ENCODE data around the gene SKI.

SKI gene

DNA sequence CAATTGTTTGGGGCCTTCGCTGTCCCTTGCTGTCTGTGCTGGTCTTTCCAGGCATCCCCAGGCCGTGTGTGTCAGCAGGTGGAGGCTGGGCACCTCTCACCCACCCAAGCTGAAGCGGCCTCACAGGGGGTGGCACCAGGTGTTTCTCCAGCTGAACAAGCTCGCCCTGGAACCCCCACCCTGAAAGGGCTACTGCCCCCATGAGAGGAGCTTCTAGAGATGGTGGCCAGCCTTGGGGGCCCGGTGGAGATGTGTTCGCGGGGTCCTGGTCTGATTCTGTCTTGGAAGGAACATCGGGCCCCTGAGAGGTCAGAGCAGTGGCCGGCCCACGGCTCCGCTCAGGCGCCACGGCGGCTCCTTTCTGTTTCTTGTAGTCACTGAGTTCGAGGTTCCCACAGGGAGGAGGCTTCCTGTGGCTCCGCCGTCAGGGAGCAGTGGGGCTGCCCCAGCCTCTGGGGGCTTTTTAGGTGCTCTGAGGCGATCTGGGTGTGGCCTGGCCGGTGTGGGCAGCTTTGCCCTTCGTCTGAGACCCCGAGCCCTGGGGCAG is 46.9 kb downstream of the SKI start:
- DNase-seq, result no peak

DNA sequence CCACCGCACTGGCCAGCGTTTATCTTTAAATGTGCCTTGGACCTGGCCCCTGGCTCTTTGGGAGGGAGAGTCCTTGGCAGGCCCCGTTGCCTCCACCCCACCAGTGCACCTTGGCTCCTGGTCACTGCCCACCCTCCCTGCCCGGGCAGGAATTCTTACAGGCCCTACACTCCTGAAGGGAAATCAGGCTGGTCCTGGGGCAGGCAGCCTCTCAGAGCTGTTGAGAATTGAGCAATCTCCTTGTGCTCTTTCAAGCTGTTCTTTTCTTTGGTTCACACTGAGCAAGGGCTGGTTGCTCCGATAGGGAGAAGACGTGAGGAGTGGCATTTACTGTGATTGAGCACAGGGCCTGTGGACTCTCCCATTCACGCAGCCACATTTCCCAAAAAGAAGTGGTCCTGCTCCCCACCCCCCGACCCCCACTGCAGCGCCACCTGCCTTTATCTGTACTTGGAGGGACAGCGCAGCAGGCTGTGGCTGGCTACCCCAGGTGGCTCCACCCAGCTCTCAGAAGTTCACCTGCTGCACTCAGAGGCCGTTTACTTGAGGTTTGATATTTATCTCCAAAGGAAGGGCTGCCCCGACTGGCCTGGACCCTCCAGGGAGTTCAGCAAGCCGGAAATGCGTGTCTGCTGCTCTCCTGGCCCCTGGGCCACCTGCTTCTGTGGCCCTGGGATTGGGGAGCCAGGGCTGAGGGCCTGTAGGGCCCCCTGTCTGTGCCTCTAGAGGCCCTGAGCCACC is 47.8 kb downstream of the SKI start:
- DNase-seq, result peak in 1 of 14 donors; percentile 66

GRCh38 chr1:2276803-2277580 is 48.9 kb downstream of the SKI start:
- no peak for DNase-seq

DNA sequence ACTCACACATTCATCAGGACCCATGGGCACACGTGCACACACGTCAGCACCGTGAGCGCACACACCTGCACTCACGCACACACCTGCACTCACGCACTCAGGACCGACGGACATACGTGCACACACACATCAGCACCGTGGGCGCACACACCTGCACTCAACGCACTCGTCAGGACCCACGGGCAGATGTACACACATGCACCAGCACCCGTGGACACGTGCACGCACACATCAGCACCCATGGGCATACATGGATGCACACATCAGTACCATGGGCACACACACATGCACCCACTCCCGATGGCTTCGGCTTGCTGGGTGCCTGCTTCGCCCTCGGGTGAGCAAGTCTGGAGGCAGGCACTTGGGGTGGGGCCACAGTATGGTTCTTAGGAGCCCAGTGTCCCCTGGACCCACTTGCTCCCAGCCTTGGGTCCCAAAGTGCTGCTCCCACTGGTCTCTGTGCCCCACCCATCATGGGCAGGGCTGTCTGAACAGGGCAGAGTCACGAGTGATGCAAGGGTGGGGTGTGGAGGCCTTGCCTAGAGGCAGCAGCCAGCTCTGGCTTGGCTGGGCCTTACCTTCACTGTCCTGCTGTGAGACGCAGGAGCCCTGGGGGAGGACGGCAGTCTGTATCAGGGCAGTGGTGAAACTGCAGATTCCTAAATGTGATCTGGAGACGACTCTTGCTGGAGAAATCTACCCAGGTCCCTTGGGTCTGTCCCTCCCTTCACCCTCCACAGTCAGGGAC is 49.8 kb downstream of the SKI start:
- DNase-seq, result no peak

DNA sequence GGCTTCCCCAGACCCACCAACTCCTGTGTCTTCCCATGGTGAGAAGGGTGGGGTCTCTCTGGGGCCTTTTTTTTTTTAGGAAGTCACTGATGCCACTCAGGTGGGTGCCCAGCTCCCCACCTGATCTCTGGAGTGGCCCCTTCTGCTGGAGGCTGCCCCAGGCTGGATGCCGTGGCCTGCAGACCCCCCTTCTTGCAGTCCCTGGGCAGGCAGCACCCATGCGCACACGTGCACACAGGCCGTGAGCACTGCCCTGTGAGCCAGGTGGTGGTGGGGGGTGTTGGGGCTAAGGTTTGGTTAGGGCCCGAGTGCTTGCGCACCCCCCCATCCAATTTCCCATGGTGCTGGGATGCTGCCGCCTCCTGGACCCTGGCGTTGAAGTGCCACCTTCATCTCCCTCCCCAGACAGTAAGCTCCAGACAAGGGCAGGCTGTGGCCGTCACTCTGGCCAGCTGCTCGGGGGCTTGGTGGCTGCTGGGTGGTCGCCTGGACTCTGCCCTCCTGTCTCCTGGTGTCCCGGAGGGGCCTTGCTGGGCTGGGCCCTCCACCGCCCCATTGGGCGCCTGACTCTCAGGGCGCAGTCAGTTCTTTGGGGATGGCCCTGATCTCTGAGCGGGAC is 50.6 kb downstream of the SKI start:
- no peak for DNase-seq

DNA sequence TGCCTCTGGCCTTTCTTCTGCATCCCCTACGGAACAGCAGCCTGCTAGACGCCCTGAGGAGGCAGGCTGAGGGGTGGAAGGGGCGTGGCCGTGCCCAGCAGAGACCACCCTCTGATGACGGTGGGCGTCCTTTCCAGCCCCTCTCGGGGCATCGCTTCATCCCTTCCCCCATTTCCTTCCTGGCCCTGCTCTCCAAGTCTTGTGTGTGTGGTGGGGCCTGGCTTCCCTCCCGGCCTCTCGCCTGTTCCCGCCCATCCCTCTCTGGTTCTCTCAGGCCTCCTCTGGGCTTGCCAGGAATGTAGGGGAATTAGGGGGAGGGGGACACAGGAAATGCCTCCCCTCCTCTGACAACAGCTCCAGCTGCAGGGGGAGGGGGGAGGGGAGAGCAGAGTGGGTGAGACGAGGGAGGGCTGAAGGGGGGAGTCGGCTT is 51.1 kb downstream of the SKI start:
- DNase-seq, result peak in 3 of 14 donors; percentile 26 to 44 (median 26)

DNA sequence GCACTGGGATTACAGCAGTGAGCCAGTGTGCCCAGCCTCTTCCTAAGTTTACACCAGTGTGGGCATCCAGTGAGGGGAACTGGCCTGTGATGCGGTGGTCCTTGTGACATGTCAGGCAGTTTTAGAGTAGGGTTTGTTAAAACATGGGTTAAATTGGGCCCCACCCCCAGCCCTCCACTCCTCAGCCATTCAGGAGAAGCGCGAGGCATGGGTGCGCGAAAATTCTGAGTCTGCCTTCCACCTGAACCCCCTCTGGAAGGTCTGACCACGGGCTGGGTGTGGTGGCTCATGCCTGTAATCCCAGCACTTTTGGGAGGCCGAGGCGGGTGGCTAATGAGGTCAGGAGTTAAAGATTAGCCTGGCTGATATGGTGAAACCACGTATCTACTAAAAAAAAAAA is 51.7 kb downstream of the SKI start:
- no peak for DNase-seq

GRCh38 chr1:2282556-2283270 is 54.6 kb downstream of the SKI start:
- no peak for DNase-seq

GRCh38 chr1:2283371-2283990 is 55.4 kb downstream of the SKI start:
- DNase-seq, result no peak

DNA sequence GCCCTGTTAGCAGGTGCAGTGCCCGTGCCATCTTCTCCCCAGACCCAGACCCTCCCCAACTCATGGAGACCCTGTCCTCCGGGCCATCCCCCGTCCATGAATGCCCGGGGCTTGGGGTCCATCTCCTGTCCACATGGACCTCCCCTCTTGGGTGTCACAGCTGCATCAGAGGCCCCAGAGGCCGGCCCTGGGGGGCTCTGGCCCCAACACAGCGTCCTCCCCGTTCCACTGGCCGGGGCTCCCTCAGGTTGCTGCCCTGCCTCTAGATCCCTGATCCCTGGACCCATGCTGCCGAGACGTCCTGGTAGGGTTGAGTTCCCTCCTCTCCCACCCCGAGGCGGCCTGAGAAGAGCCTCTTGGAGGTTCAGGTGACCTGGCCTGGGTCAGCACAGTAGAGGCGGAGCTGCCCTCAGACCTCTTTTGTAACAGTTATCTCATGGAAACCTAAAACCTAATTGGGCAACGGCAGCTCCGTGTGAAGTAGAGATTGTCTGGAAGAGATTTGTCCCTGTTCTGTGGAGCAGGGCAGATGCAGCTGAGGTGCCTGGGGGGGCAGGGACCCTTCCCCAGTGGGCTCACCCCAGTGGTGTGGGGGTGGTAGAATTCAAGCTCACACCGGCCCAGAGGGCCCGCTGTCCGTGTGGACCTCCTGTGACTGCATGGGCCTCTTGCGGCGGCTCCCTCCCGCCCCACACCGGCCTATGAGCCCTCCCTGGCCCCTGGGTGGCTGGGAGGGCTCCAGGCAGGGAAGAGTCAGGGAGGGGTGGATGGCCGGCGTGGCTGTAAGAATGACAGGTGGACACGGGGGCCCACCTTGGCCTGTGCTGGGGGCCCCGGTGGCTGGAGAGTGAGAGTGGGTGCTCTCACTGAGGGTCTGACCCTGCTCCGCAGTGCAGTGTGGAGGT is 56.1 kb downstream of the SKI start:
- no peak for DNase-seq

- DNase-seq, result peak in 1 of 14 donors; percentile 86
These were observed 56.8 kb downstream of the SKI start for GRCh38 chr1:2284932-2285331.

DNA sequence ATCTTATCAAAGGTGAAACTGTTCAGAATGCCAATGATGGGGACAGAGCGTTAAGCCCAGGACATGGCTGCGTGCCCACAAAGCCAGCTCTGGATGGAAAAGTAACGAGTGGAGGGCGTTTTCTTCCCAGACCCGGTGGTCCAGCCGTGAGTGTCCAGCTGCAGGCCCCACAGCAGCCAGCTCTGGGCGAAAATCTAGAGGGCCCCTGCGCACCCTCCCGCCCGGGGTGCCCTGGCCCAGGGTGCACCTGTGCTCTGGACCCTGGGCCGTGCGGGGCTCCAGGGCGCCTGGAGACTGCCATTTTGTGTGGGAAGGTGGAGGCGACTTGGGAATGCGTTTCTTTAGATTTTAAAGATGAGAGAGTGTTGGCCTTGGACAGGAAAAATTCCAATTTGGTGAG is 58.8 kb downstream of the SKI start:
- no peak for DNase-seq

DNA sequence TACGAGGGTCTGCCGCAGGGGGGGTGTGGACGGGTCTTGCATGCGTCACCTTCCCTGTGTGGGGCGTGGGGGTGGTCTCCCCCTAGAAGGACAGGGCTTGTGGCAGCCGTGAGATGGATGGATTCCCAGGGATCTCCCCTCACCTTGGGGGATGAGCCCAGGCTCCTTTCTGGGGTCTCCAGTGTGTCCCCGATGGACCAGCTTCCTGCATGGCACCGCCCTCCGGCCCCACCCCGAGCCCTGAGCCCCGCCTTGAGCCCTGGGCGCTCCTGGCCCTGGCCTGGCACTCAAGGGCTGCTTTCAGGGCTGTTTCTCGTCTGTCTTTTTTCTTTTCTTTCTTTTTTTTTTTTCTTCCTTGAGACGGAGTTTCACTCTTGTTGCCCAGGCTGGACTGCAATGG is 59.5 kb downstream of the SKI start:
- DNase-seq, result no peak

DNA sequence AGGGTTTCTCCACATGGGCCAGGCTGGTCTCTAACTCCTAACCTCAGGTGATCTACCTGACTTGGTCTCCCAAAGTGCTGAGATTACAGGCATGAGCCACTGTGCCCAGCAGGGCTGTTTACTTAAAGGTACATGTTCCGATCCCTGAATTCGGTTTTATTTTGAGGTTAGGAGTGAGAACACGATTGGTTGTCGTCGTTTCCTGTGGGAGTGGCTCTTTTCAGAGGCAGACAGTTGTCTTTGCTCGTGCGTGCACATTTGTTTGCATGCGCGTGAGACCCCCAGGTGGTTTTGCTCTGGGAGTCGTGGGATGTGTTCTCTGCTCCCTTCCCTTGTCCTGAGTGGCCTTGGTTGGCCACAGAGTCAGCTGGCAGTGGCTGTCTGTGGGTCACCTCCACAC is 60.2 kb downstream of the SKI start:
- DNase-seq, result no peak

GRCh38 chr1:2288816-2289536 is 60.9 kb downstream of the SKI start:
- no peak for DNase-seq

DNA sequence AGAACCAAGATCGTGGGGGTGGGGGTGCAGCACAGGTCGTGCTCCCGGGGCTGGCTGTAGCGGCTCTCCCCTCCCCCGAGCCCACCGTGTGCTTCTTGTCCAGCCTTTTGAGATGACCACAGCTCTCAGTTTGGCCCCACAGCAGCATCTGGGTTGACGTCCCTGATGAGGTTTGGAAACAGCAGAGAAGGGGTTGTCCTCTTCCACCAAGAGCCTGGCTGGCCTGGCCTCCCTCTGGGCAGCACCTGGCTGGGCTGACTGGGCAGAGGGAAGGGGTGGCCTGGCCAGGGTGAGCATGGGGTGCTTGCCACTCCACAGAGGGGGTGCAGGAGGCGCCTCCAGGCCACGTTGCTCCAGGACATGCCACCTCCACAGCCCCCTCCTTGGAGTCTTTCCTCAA is 61.5 kb downstream of the SKI start:
- DNase-seq, result no peak

DNA sequence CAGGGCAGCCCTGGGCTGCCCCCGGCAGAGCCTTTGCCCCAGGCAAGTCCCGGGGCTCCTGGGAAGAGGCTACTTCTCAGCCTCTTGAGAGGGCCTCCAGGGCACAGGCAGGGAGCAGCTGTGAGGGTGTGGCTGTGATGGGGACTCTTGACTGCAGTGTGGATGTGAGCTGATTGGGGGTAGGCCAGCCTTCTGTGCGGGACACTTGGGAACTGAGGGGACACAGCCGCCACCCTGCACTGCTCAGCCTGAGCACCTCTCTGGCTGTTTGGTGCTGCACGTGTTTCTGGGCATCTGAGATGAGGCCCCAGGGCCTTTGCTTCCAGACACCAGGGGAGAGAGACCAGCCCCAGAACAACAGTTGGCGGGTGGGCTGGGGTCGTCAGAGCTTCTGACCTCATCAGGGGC is 62.1 kb downstream of the SKI start:
- no peak for DNase-seq

DNA sequence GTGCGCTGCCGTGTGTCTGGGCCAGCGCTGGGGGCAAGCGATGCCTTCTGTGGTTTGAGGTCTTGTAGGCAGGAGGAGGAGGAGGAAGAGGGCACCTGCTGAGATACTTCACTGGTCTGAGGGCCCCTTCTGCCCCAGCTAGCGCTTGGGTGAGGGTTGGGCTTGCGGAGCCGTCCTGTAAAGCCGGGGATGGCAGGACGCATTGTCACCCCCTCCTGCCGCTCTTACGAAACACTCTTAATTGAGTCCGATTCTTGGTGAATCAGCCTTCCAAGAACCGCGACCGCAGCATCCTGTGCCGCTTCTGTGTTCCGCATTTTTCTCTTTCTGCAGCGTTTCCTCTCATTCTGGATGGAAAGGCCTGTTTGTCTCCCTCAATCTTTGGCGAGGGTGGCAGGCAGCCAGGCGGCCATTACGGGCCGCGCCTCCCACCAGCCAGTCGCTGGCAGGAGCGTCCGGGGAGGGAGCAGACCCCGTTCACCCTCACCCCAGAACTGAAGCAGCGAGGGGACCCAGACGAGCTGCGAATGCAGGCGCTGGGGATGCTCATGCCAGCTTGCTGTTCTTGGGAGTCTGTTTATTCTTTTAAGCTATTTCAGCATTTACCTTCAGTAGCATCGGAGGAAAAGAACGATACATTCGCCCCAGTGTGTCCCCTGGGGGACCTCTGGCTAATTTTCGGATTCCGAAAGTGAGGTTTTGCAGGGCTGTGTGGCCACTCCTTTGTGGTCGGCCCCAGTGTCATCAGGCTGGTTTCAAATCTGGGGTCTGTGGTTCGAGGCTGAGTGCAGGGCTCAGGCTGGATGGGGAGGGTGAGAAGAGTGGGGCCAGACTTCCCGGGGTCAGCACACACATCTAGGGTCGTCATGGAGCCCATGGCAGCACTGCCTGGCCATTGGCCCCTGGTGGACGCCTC is 62.7 kb downstream of the SKI start:
- DNase-seq, result peak in 12 of 14 donors; percentile 48 to 85 (median 66)

All from C1 segment of cervical spinal cord (tissue), 14 donors.